Measurements from ENCODE around the gene PATJ. TPM values are rescaled to one million over a fixed set of nuclear protein-coding genes. Genes with fewer than 3 reads are reported as not detected.

PATJ gene
- polyA plus RNA-seq, 1 experiment = 3.6 TPM

DNA sequence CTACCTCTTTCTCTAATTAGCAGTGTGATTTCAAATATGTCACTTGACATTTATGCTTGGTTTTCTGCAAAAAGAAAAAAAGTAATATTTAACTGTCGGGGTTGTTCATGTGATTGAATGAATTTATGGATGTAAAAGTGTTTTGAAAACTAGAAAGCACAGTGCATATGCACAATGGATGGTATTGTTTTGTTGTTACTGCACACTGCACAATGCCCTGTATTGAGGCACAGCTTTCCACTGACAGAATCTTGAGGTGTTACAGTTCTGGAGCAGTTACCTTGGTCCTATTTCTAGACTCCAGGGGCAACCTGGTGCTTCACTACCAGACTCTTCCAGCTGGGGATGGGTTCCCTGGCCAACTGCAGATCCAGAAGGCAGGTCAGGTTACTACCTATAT lies 335.5 kb downstream of the PATJ start:
- DNase-seq (ENCODE audit: low read depth, low spot score) = no peak
- TF ChIP-seq, protein P1, sequence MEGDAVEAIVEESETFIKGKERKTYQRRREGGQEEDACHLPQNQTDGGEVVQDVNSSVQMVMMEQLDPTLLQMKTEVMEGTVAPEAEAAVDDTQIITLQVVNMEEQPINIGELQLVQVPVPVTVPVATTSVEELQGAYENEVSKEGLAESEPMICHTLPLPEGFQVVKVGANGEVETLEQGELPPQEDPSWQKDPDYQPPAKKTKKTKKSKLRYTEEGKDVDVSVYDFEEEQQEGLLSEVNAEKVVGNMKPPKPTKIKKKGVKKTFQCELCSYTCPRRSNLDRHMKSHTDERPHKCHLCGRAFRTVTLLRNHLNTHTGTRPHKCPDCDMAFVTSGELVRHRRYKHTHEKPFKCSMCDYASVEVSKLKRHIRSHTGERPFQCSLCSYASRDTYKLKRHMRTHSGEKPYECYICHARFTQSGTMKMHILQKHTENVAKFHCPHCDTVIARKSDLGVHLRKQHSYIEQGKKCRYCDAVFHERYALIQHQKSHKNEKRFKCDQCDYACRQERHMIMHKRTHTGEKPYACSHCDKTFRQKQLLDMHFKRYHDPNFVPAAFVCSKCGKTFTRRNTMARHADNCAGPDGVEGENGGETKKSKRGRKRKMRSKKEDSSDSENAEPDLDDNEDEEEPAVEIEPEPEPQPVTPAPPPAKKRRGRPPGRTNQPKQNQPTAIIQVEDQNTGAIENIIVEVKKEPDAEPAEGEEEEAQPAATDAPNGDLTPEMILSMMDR (IDR thresholded peaks at IDR 0.05; ENCODE audit: low read depth, low read length) = no peak
- Histone ChIP-seq H3K4me3 (ENCODE audit: low read depth, low read length) (no peak overlapping the region), H3K27ac (ENCODE audit: low read depth, low read length) (no peak overlapping the region), H3K27me3 (ENCODE audit: control insufficient read depth, insufficient read depth, low read length) (peaks cover 3% of the 10 kb centered on the region), H3K9me3 (ENCODE audit: control insufficient read depth, insufficient read depth, low read length) (no peaks in the 10 kb centered on the region)
- CTCF ChIA-PET = interaction anchor here (0.6 to 1.2 kb wide), 2 partner anchors 58 kb away, joined by 3 to 4 read pairs; no protein-coding TSS in a partner anchor
- POLR2A ChIA-PET = no interaction called here

DNA sequence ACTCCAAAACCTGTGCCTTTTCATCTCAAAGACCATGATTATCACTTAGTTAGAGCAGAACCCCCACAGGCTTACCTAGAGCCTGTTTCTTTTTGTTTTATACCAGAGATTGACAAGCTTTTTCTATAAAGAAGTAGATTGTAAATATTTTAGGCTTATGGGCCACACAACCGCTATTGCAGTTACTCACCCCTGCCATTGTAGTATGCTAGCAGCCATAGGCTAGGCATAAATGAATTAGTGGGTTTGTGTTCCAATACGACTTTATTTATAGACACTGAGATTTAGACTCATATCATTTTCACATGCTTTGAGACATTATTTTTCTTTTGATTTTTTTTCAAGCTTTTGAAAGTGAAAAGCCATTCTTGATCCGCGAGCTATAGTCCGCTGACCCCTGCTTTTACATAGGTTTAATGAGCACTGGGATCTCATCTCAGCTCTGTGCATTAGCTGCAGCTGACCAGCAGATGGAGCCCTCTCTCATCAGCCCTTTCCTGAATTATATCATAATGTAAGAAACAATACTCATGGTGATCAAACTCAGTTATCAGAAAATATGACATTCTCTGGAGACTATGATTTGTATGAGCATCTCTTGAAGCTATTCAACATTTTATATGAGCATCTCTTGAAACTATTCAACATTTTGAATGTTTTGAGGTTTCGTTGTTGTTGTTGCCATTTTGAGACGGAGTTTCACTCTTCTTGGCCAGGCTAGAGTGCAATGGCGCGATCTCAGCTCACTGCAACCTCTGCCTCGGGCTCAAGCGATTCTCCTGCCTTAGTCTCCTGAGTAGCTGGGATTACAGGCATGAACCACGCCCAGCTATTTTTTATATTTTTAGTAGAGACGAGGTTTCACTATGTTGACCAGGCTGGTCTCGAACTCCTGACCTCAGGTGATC lies 340.4 kb downstream of the PATJ start:
- POLR2A ChIA-PET = no interaction called here
- Histone ChIP-seq H3K27ac (ENCODE audit: low read depth, low read length) (no peak overlapping the region), H3K27me3 (ENCODE audit: control insufficient read depth, insufficient read depth, low read length) (peaks cover 3% of the 10 kb centered on the region), H3K9me3 (ENCODE audit: control insufficient read depth, insufficient read depth, low read length) (no peaks in the 10 kb centered on the region), H3K4me3 (ENCODE audit: low read depth, low read length) (no peak overlapping the region)
- TF ChIP-seq, protein P1 (IDR thresholded peaks at IDR 0.05; ENCODE audit: low read depth, low read length) = peak; percentile 96
- CTCF ChIA-PET = interaction anchor here (0.6 to 4.2 kb wide), 52 partner anchors 8 to 1518 kb away, joined by 3 to 109 read pairs (median 4); no protein-coding TSS in a partner anchor
- no peak for DNase-seq (ENCODE audit: low read depth, low spot score)

DNA sequence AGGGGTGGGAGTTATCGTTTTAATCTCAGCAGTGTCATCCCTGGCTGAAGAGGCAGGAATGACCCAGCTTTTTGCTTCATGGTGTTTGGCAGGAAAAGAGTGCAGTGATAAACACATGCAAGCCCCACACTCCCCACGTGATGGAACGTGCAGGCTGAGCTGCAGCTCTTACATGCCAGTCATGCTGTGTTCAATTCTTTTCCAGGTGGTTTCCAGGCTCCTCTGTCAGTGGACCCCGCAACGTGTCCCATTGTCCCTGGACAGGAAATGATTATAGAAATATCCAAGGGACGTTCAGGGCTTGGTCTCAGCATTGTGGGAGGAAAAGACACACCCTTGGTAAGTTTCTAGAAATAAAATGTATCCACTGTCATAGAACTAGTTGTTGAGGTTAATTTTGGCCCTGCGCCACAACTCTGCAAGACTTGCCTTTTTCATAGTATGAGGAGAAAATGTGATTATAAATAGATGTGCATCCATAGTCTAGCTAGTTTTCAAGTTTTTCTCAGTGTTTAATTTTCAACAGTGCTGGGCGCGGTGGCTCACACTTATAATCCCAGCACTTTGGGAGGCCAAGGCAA lies 342.1 kb downstream of the PATJ start:
- POLR2A ChIA-PET = no interaction called here
- DNase-seq (ENCODE audit: low read depth, low spot score) = no peak
- TF ChIP-seq, protein P1 (IDR thresholded peaks at IDR 0.05; ENCODE audit: low read depth, low read length) = no peak
- Histone ChIP-seq H3K9me3 (ENCODE audit: control insufficient read depth, insufficient read depth, low read length) (no peaks in the 10 kb centered on the region), H3K27me3 (ENCODE audit: control insufficient read depth, insufficient read depth, low read length) (no peaks in the 10 kb centered on the region), H3K27ac (ENCODE audit: low read depth, low read length) (no peak overlapping the region), H3K4me3 (ENCODE audit: low read depth, low read length) (no peak overlapping the region)
- CTCF ChIA-PET = interaction anchor here (0.8 to 4.2 kb wide), 8 partner anchors 9 to 71 kb away, joined by 3 to 109 read pairs (median 11); no protein-coding TSS in a partner anchor

DNA sequence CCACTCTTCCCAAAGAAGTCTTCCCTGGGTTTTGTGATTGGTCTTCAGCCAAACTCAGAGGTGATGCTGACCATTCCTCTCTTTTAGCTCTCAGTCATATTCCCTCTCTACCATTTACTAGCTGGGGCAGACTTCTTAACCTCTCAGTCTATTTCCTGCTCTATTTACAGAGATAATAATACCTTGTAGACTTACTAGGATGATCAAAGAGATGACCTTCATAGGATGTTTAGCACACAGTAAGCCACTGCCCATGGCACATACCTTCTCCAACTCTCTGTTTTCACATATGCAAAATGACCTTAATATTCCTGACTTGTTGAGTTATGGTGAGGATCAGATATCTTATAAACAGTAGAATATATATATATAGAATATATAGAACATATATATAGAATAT lies 346.2 kb downstream of the PATJ start:
- TF ChIP-seq, protein P1 (IDR thresholded peaks at IDR 0.05; ENCODE audit: low read depth, low read length) = no peak
- no peaks in the 10 kb centered on the region for H3K27me3 ChIP-seq (ENCODE audit: control insufficient read depth, insufficient read depth, low read length)
- ChIA-PET POLR2A (no interaction called here), CTCF (no interaction called here)
- no peaks in the 10 kb centered on the region for H3K9me3 ChIP-seq (ENCODE audit: control insufficient read depth, insufficient read depth, low read length)
- no peak overlapping the region for H3K27ac ChIP-seq (ENCODE audit: low read depth, low read length)
- DNase-seq (ENCODE audit: low read depth, low spot score) = no peak
- H3K4me3 ChIP-seq (ENCODE audit: low read depth, low read length) = no peak overlapping the region

DNA sequence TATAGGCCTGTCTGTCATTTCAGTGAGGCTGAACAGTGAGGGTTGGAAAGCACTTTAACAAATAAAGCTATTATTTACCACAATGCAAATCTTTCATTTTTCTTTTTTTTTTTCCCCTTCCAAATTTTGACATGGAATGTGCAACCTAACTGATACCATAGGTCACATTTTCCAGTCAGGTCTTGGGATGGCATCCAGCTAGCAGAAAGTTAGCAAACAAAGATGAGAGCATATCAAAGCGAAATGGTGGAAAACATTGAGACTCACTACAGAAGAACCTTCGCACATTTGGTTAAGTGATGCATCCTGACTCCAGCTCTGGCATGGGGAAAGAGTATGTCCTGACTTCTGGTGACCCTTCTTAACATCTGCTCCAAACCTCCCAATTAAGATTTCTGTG lies 347.3 kb downstream of the PATJ start:
- Histone ChIP-seq H3K27me3 (ENCODE audit: control insufficient read depth, insufficient read depth, low read length) (no peaks in the 10 kb centered on the region), H3K9me3 (ENCODE audit: control insufficient read depth, insufficient read depth, low read length) (no peaks in the 10 kb centered on the region), H3K4me3 (ENCODE audit: low read depth, low read length) (no peak overlapping the region), H3K27ac (ENCODE audit: low read depth, low read length) (no peak overlapping the region)
- ChIA-PET CTCF (interaction anchor here (0.8 kb wide), 1 partner anchor 55 kb away, joined by 3 read pairs; no protein-coding TSS in a partner anchor), POLR2A (no interaction called here)
- no peak for DNase-seq (ENCODE audit: low read depth, low spot score)
- TF ChIP-seq, protein P1 (IDR thresholded peaks at IDR 0.05; ENCODE audit: low read depth, low read length) = no peak
